GM04503 (cell line): ENCODE measurements around the gene FAM219B.
A peak's percentile ranks its signal among the peaks of the same experiment; 100 is the strongest.
"Not testable (repeated sequence)": the region's sequence is repeated elsewhere in the genome, so short reads cannot be mapped to it uniquely, and the experiment has no call there.

Experiments
- DNase-seq: peaks from one replicate; pipeline ENCODE4 v3.0.0-alpha.2; 2012; ENCODE audit warnings: low read depth

The FAM219B gene

GRCh38 chr15:74903676-74904075, 3.0 kb downstream of the FAM219B start:
- DNase-seq, result peak; percentile 13

- no peak for DNase-seq
Observed at GRCh38 chr15:74902295-74903075, 4.2 kb downstream of the FAM219B start.

- DNase-seq, result no peak
Observed at GRCh38 chr15:74901612-74902063, 5.0 kb downstream of the FAM219B start.

GRCh38 chr15:74897300-74897701, 9.3 kb downstream of the FAM219B start:
- no peak for DNase-seq

GRCh38 chr15:74896316-74896715, 10.3 kb downstream of the FAM219B start:
- no peak for DNase-seq

- DNase-seq, result no peak
Observed at GRCh38 chr15:74895830-74896229, 10.8 kb downstream of the FAM219B start.

- not testable (repeated sequence) for DNase-seq
Observed at GRCh38 chr15:74894383-74894782, 12.3 kb downstream of the FAM219B start.

- no peak for DNase-seq
Observed at GRCh38 chr15:74893627-74894026, 13.0 kb downstream of the FAM219B start.

- no peak for DNase-seq
Observed at GRCh38 chr15:74892931-74893330, 13.7 kb downstream of the FAM219B start.

- no peak for DNase-seq
Observed at GRCh38 chr15:74892313-74892712, 14.3 kb downstream of the FAM219B start.

GRCh38 chr15:74891469-74891868, 15.2 kb downstream of the FAM219B start:
- no peak for DNase-seq

- no peak for DNase-seq
Observed at GRCh38 chr15:74890665-74890960, 16.0 kb downstream of the FAM219B start.

GRCh38 chr15:74889883-74890664, 16.6 kb downstream of the FAM219B start, which contains the start of gene MPI:
Gene MPI, plus strand, starts transcription at chr15:74890042. Its CDS starts 32 bp downstream, at chr15:74890074.
- DNase-seq, result no peak

- DNase-seq, result peak; percentile 14
Observed at GRCh38 chr15:74889390-74889882, 17.2 kb downstream of the FAM219B start.

- no peak for DNase-seq
Observed at GRCh38 chr15:74888716-74889115, 17.9 kb downstream of the FAM219B start.

GRCh38 chr15:74887537-74888193, 19.0 kb downstream of the FAM219B start:
- DNase-seq, result not testable (repeated sequence)

GRCh38 chr15:74885461-74885860, 21.2 kb downstream of the FAM219B start:
- DNase-seq, result no peak

GRCh38 chr15:74884428-74885223, 22.0 kb downstream of the FAM219B start:
- DNase-seq, result peak; percentile 11

GRCh38 chr15:74882528-74882927, 24.1 kb downstream of the FAM219B start:
- no peak for DNase-seq

- DNase-seq, result no peak
Observed at GRCh38 chr15:74878273-74878672, 28.4 kb downstream of the FAM219B start.

GRCh38 chr15:74873756-74874424, 32.8 kb downstream of the FAM219B start:
- no peak for DNase-seq
